Activated CD4-positive, alpha-beta T cell treated with anti-CD3 and anti-CD28 coated beads, Interleukin-2, amount 50 U/mL, for 16 hours (primary cell): Measurements from ENCODE around the gene EME1.

Experiments
- DNase-seq: peaks from one replicate; pipeline ENCODE4 v3.0.0-alpha.2; 2020

EME1 gene

DNA sequence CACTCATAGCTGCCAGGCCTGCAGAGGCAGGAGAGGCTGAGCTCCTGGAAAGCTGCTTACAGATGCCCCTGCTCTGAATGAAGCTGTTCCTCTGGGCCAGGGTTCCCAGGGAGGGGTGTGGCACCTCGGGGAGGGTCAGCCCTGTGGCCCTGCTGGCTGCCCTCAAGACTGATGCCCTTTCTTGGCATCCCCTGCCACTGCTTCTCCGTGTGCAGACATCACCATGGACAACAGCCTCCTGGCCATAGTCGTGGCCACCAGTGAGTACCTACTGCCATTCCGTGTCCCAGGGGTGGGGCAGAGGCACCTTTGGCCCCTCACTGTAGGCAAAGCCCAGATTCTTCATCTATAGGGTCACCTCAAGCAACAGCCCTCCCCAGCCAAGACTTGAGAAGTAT lies 9.0 kb upstream of the EME1 start:
- no peak for DNase-seq

DNA sequence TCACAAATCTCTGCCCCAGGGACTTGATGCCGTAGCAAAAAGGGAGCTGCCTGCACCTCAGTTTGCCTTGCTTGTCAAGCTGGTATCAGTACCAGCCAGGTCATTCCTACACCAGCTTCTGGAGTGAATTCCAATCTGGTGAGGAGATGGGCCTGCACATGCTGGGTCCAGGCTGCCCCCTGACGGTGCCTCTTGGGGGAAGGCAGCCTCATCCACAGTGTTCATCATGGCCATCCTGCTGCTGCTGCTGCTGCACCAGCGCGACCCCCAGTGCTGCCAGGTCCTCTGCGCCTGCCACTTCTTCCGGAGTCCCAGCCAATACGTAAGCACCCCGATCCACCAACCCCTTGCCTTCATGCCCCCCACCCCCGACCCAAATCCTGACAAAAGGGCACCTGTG lies 8.3 kb upstream of the EME1 start:
- no peak for DNase-seq

DNA sequence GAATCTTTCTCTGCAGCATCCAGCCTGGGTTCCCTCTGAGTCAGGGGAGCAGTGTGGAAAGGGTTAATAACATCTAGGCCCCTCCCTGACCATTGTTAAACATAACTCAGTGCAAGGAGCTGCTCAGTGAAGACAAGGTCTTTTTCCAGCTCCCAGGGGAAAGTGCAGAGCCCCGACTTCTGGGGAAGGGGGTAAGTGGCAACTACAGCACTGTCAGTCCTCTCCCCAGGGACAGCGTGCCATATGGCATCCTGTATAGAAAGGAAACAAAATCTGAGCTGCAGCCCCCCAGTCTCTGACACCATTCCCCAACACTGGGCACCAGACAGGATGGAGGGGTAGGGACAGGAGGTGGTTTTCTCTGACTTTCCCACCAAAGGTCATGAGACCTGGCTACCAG lies 7.9 kb upstream of the EME1 start:
- no peak for DNase-seq

DNA sequence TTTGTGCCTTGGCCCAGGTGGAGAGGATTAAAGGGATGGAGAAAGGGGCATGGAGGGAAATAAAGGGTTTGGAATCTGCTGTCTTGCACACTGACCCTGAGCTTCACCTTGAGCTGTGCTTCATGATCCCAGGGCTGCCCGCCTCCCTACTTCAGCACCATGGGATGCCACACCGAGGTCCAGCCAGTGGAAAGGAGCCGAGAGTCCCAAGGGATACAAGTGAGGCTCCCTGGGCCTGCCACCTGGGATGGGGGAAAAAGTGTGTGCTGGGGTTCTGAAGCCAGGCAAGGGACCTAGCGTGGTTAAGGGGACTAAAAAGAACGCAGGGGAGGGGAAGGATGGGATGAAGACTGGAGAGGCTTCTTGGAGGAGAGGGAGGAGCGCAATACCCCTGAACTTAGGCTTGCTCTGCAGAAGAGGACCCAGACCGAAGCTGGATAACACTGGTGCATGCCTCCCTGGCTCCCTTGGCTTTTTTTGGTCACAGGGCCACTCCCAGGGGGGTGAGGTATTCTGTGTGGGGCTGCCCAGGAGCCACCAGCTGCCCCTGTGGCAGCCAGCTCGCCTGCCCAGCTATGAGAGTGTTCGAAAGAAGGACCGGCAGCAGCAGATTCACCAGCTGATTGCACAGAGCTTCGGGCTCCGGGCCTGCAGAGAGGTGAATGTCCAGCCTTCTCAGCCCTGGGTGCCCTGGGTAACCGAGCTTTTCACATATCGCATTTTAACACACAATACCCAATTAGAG lies 7.2 kb upstream of the EME1 start:
- no peak for DNase-seq

DNA sequence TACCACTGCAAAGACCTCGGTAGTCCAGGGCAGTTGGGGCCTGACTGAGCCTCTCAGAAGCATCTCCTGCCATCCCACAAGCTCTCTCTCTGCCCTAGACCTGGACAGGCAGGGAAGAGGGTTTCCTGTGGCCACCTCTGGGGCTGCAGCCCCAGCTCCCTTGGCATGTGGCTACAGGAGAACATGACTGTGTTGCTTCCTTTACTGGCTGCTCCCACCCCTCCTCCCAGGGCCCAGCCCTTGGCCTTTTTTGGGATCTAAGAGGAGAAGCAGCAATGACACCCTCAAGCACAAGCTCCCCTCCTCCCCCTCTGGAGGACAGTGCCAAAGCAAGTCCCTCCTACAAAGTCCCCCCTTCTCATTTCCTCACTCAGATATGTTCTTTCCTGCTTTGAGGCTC lies 5.6 kb upstream of the EME1 start:
- DNase-seq, result no peak

DNA sequence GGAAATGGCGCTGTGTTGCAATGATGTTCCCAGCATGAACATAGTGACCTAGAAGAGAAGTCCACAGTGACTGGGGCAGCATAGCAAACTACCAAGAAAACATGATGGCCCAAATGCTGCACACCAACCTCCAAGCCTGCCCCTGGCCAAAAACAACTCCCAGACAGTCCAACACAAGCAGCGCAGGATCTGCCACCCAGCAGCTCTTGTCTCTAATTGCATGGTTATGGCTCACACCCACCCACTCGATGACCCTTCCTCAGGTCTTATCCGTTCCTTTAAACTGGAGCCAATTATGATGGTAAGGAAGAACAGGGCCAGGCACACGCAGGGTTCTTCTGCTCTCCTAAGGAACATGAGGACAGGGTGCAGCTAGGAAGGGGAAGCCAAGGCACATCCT lies 3.0 kb upstream of the EME1 start:
- DNase-seq, result no peak

DNA sequence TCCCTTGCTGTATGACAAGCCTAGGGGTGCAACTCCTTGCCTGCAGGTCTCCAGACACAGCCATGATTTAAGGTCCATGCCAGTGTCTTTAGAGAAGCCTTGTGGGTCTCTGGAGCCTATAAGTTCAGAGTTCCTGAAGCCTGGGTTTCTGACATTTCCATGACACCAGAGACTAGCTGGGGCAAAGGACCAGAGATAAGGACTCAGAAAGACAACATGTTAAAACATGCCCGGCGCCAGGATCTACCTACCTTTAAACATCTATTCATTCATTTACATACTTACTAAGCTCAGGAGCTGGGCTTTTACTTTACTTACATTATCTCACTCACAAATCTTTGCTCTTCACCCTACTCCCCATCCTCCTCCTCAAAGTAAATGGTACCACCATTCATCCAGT lies 1.5 kb upstream of the EME1 start:
- DNase-seq, result no peak

DNA sequence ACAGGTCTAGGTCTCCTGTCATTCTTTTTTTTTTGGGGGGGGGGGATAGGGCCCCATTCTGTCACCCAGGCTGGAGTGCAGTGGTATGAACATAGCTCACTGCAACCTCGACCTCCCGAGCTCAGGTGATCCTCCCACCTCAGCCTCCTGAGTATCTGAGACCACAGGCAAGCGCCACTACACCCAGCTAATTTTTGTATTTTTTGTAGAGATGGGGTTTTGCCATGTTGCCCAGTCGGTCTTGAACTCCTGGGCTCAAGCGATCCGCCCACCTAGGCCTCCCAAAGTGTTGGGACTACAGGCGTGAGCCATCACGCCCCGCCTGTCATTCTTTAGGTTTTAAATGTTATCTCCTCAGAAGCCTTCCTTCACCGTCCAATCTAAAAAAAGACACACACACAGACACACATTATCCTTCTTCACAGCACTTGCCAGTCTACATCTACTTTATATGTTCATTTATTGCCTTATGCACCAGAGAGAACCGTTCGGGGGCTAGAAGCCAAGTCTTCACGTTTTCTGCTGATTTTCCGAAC lies 739 bp upstream of the EME1 start:
- no peak for DNase-seq

DNA sequence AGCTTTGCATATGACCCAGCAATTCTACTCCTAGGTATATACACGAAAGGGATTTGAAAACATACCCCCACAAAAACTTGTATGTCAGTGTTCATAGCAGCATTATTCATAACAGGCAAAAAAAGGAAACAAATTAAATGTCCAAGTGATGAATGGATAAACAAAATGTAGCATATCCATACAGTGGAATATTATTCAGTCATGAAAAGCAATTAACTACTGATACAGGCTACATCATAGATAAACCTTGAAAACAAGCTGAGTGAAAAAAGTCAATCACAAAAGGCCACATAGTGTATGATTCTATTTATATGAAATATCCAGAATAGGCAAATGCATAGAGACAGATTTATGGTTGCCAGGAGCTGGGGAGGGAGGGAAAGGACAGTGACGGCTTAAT lies 676 bp downstream of the EME1 start:
- DNase-seq, result no peak

DNA sequence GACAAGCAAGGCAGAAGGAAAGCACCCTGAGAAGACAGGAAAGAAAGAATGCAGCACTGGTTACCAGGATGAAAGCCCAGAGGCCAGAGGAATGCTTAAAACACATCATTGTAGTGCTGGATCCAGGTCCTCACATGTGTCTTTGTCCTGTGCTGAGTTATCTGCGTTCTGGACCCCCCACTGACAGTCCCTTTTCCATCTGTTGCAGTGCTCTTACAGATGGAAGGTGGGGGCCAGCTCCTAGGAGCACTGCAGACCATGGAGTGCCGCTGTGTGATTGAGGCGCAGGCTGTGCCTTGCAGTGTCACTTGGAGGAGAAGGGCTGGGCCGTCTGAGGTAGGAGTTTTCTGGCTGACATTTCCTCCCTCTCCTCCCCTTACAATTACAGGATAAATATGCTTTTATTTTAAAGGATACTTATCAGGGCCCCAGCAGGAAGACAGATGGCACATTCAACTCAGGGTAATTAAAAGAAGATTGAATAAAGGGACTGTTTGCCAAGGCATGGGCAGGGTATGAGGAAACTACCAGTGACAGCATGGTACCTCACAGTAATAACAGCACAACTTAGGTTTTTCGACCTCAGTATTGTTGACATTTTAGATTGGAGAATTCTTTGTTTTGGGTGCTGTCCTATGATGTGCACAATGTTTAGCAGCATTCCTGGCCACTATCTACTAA lies 3.0 kb downstream of the EME1 start:
- no peak for DNase-seq

DNA sequence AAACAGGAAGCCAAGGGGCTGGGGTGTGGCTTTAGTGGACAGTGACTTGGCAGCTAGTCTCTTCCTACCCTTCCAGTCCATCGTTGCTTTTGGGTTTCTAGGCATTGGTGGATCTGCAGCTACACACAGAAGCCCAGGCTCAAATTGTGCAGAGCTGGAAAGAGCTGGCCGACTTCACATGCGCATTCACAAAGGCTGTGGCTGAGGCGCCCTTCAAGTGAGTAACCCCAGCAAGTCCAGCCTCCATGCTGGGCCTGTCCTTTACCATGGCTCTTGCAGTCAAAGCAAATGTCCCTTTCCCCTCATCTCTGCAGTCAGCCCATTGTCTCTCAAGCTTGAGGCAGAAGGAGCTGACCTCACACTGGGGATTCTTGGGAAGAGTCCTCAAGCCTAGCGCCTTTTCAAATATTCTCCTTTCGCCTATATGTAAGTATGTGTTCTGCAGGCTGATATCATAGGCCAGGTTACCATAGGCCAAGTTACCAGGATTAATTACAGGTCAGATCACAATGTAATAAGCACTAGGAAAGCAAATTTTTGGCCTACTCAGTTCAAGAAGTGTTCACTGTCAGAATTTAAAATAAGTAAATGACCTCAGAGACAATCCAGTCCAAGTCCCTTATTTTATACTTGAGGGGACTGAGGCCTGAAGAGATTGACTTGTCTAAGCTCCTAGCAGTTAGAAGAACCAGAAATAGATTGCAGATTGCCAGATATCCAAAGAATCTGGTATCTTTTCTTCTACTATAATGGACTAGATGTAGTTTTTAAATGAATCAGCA lies 6.5 kb downstream of the EME1 start:
- DNase-seq, result no peak

DNA sequence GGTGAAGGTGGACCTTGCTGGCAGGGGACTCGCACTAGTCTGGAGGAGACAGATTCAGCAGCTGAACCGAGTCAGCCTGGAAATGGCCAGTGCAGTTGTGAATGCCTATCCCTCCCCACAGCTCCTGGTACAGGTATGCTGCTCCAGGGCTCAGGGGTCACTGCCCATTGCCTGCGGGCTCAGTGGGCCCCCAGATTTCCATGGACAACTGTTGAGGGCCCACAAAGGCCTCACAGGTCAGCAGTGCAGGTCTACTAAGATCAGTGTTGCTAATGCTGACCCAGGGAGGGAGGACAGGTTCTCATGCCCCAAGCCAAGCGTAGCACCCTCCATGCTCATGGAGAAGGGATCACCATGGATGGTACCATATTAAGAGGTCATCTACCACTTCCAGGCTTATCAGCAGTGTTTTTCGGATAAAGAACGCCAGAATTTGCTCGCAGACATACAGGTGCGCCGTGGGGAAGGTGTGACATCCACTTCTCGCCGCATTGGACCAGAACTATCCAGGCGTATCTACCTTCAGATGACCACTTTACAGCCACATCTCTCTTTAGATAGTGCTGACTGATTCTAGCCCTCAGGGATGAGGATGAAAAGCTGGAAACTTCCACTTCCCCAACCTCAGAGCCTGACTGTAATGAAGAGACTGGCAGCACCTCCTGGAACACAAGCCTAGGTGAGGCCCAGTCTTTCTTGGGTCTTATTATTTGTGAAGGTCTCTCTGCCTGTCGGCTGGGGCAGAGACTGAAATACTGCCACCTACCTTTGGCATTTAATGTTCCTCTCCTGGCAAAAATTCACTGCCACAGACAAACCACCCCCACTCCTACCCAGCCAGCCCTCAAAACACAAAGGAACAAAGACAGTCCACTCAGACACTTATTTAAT lies 7.6 kb downstream of the EME1 start:
- DNase-seq, result no peak

DNA sequence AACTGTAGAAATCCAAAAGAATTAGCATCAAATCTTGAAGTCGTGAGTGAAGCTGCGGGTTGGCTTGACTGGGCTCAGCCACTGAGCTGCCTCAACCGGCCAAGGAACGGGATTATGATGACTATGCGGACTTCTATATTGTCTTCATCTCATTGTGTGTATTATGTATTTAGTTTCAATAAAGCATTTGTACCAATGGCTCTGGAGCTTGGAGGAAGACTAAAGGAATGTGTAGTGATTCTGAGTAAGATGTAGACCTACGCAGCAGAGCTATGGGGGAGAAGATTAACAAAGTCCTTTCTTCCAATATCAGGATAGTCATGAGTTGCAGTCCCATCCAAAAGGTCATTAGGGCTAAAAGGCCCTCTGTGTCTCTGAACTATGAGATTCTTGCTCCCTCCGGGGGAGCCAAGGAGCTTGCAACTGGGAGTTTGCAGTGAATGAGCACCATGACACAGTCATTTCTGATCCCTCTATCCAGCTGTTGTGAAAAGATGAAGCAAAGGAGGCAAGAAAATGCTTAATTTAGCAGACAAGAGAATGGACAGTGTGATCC lies 8.3 kb downstream of the EME1 start:
- no peak for DNase-seq

DNA sequence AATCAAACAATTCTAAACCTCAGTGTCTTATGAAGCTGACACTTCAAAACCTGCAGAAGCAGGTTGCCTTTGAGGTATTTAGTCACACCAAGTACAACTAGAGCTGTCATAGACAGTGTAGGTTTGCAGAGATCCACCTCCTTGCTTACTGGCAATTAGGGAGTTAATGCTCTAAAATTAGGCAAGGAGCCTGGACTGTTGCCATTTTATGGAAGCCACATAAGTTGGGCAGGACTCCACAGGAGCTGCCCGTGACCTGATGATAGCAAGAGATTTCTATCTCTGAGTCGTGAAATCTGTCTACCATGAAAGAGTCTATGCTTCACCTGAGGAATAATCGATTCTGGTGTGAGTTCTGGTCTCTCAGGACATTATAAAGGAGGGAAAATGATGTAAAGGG lies 8.9 kb downstream of the EME1 start:
- DNase-seq, result no peak

DNA sequence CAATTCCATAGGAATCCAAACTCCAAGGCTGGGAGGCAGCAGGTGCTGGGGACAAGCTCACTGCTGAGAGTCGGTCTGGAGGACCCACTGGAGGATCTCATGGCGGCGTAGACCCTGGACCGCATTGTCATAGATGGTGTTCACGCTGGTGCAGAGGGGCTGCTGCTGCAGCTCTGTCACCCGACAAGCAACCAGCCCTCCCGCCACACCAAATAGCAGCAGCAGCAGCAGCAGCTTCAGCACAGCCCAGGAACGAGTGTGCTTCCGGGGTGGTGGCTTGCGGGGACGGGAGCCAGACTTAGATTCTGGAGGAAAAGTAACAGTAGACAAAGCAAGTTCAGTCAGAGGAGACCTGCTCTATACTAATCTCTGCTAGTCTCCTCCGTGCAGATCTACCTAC lies 9.9 kb downstream of the EME1 start:
- no peak for DNase-seq

DNA sequence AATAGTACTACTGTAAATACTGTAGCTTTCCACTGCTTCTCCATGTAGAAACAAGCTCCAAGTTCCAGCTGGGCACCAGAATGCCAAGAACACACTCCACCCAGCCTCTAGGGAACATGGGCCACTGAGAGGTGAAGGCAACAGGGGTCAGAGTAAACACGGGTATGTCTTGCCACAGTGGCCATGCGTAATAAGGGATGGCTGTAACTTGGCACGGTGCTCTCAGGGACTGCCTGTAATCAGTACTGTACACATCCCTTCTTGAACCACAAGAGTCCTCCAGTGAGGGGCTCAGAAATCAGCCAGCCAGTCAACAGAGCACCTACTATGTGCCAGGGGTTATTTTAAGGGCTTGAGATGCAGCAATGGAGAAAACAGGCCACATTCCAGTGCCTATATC lies 13.5 kb downstream of the EME1 start:
- DNase-seq, result no peak

DNA sequence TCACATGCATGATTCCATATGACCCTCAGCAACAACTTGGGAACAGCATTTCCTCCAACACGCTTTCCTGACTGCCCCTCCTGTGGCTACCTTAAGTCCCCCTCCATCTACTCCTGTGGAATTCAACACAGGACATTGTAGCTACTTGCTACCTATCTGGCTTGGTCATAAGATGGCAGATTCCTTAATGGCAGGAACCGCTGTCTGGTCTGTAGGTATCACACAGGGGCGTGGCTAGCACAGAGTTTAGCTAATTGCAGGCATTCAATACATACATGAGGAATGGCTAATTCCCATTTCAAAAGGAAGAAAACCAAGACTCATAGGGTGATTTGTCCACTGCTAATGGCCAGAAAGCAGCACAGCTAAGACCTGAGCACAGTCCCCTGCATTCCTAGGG lies 15.7 kb downstream of the EME1 start:
- no peak for DNase-seq

DNA sequence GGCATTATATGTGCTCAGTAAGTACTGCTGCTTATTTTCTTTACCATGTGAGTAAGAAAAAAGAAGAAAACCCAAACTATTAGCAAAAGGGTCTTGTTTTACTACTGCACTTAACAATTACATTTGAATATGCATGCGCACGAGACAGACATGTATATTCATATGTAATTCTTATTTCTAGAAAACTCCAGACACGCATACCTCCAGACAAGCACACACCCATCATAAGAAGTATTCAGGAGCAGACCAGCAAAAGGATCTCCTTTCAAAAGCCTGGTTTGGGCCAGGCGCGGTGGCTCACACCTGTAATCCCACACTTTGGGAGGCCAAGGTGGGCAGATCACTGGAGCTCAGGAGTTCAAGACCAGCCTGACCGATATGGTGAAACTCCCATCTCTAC lies 16.5 kb downstream of the EME1 start:
- no peak for DNase-seq

DNA sequence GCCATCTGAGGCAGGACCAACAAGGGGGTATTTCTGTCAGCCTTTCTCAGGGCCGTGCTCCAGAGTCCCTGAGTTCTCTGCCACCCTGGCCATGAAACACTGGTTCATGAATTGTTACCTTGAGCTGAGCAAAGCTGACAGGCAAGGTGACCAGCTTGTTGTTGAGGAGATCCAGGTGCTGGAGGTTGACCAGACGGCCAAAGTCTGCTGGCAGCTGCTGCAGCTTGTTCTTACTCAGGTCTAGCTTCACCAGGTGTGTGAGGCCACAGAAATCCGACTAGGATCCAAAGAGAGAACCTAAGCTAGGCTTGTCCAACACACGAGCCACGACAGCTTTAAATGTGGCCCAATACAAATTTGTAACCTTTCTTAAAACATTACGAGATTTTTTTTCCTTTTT lies 19.6 kb downstream of the EME1 start:
- DNase-seq, result no peak

DNA sequence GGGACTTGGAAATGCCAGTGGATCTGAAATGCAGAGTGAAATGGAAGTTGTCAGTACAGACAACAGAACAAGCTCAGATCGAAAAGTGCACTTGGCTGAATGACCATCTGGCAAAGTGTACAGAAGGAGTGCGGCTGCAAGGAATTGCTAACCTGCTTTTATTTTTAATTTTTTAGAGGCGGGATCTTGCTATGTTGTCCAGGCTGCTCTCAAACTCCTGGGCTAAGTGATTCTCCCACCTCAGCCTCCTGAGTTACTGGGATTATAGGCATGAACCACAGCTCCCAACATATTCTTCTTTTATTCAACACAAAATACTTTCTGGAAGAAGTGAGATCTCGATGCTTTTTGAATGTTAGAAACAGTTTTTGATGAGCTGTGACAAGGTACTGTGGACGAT lies 20.7 kb downstream of the EME1 start:
- no peak for DNase-seq

DNA sequence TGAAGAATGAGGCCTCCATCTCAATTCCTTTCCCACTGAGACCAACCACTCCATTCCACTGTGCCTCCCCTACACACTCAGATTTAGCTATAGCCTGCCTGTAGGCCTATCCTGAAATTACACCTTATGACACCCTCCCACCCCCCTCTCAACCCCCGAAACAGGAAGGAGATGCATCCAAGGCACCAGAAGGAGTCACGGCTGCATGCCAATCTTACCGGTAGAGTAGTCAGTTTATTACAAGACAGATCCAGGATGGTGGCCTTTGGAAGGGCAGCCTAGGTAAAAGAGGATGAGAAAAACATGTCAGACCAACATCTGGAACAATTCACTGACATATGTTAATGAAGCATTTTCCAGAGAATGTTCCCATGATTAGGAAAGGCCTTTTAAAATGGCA lies 21.7 kb downstream of the EME1 start:
- DNase-seq, result no peak

DNA sequence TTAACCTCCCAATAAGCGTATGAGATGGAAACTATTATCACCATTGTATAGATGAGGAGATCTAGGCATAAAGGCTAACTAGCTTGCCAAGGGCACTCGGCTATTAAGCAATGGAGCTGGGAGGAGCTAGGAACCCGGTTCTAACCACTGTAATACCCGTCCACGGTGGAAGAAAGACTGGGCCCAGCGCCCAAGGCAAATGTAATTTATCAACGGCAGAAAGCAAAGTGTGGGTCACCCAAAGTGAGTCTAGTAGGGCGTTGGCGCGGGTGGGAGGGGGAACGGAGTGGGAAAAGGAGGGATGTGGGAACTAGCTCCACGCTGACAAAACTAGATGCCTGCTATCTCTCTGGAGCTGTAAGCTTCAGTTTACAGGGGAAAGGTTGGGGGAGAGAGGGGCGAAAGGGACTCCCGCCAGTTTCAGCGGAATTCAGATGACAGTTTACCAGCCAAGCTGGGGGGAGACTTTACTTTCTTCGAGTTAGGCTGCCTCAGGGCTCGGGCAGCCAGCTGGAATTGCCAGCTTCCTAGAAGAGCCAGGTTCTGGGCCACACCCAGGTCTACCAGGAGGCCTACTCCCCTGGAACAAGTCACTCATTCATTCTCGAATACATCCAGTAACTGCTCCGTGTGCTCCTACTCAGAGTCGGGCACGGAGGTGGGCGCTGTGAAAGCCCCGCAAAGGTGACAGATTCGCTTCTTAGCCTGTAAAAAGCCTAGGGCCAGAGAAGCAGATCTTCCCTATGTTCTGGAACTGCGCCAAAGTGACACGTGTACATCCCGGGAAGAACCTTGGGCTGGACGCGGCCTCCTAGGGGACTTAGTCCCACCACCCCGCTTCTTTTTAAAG lies 23.5 kb downstream of the EME1 start:
- no peak for DNase-seq
